Right lung (tissue), 5 donors: ENCODE measurements around the gene SLCO2A1. TPM values are rescaled to one million over a fixed set of nuclear protein-coding genes. Genes with fewer than 3 reads are reported as not detected.
A peak's percentile ranks its signal among the peaks of the same experiment; 100 is the strongest.

Experiments used
- DNase-seq, 2 donors: peaks; one replicate each; pipeline ENCODE4 v3.0.0-alpha.2; 2013
- polyA plus RNA-seq, 5 donors: library from polyadenylated mRNA; unstranded; fragments of 120-200 nt; gene quantifications; one replicate each; pipeline versions ENCODE4 v1.2.1 to v1.2.3, GENCODE V29; 2013; ENCODE audit warnings: inconsistent platforms in 1 of 5, low replicate concordance in 1 of 5; ENCODE audit not compliant: insufficient read length in 5 of 5, insufficient read depth in 1 of 5

SLCO2A1 gene
- polyA plus RNA-seq, 5 donors = 32.6 to 61.7 (median 52.8) TPM

GRCh38 chr3:134038071-134038491 is 8.4 kb upstream of the SLCO2A1 start:
- DNase-seq = no peak

- DNase-seq = no peak
These were observed 7.4 kb upstream of the SLCO2A1 start for GRCh38 chr3:134037168-134037567.

- DNase-seq = no peak
These were observed 6.6 kb upstream of the SLCO2A1 start for GRCh38 chr3:134036291-134036690.

- no peak for DNase-seq
These were observed 6.1 kb upstream of the SLCO2A1 start for GRCh38 chr3:134035836-134036235.

- no peak for DNase-seq
These were observed 4.5 kb upstream of the SLCO2A1 start for GRCh38 chr3:134034005-134034785.

- no peak for DNase-seq
These were observed 3.7 kb upstream of the SLCO2A1 start for GRCh38 chr3:134033315-134033996.

- DNase-seq = no peak
These were observed 1.7 kb upstream of the SLCO2A1 start for GRCh38 chr3:134031348-134031915.

GRCh38 chr3:134030379-134031347 is 938 bp upstream of the SLCO2A1 start:
- peak; percentile 49 to 55 for DNase-seq

- peak; percentile 32 to 39 for DNase-seq
These were observed 430 bp downstream of the SLCO2A1 start for GRCh38 chr3:134029256-134029733.

- DNase-seq = no peak
These were observed 1.1 kb downstream of the SLCO2A1 start for GRCh38 chr3:134028486-134029255.

GRCh38 chr3:134027631-134028030 is 2.1 kb downstream of the SLCO2A1 start:
- no peak for DNase-seq

GRCh38 chr3:134020135-134020680 is 9.5 kb downstream of the SLCO2A1 start:
- DNase-seq = no peak

- DNase-seq = no peak
These were observed 10.9 kb downstream of the SLCO2A1 start for GRCh38 chr3:134018850-134019249.

GRCh38 chr3:134018406-134018805 is 11.3 kb downstream of the SLCO2A1 start:
- no peak for DNase-seq

GRCh38 chr3:134017490-134017889 is 12.2 kb downstream of the SLCO2A1 start:
- DNase-seq = no peak

GRCh38 chr3:134014270-134014669 is 15.5 kb downstream of the SLCO2A1 start:
- DNase-seq = no peak

- DNase-seq = no peak
These were observed 16.4 kb downstream of the SLCO2A1 start for GRCh38 chr3:134013280-134013679.

GRCh38 chr3:134009345-134010000 is 20.3 kb downstream of the SLCO2A1 start:
- no peak for DNase-seq

- no peak for DNase-seq
These were observed 21.0 kb downstream of the SLCO2A1 start for GRCh38 chr3:134008630-134009156.

- no peak for DNase-seq
These were observed 21.9 kb downstream of the SLCO2A1 start for GRCh38 chr3:134007819-134008218.
